Stimulated activated CD4-positive, alpha-beta T cell treated with anti-CD3 and anti-CD28 coated beads, Interleukin-12 subunit alpha, Interleukin-12 subunit beta, amount 100 ng/mL, for 4 hours (primary cell): Measurements from ENCODE around the gene OMD.

ENCODE experiments used
- DNase-seq: peaks from one replicate; pipeline ENCODE4 v3.0.0-alpha.2; 2020

OMD gene

GRCh38 chr9:92408747-92409478 is 15.4 kb downstream of the OMD start:
- no peak for DNase-seq

GRCh38 chr9:92407818-92408217 is 16.5 kb downstream of the OMD start:
- DNase-seq, result no peak

DNA sequence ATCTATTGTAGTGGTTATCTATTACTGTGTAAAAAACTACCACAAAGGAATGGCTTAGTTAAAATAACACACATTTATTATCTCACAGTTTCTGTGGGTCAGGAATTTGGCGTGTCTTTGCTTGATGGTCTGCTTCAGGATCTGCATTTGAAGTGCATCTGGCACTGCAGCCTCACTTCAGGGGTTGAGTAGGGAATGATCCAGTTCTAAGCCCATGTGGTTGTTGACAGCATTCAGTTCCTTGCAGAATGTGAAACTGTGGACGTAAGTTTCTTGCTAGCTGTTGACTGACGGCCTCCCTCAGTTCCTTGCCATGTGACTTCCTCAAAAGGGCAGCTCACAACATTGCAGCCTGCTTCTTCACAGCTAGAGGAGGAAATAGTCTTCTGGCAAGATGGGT is 17.8 kb downstream of the OMD start:
- peak; percentile 1 for DNase-seq

- no peak for DNase-seq
Measured at GRCh38 chr9:92405818-92406217, 18.5 kb downstream of the OMD start.

GRCh38 chr9:92404042-92404836 is 20.0 kb downstream of the OMD start, which contains the start of gene OGN:
OGN (minus strand) TSS chr9:92404578; CDS start chr9:92403407, 1,171 bp downstream.
- no peak for DNase-seq

DNA sequence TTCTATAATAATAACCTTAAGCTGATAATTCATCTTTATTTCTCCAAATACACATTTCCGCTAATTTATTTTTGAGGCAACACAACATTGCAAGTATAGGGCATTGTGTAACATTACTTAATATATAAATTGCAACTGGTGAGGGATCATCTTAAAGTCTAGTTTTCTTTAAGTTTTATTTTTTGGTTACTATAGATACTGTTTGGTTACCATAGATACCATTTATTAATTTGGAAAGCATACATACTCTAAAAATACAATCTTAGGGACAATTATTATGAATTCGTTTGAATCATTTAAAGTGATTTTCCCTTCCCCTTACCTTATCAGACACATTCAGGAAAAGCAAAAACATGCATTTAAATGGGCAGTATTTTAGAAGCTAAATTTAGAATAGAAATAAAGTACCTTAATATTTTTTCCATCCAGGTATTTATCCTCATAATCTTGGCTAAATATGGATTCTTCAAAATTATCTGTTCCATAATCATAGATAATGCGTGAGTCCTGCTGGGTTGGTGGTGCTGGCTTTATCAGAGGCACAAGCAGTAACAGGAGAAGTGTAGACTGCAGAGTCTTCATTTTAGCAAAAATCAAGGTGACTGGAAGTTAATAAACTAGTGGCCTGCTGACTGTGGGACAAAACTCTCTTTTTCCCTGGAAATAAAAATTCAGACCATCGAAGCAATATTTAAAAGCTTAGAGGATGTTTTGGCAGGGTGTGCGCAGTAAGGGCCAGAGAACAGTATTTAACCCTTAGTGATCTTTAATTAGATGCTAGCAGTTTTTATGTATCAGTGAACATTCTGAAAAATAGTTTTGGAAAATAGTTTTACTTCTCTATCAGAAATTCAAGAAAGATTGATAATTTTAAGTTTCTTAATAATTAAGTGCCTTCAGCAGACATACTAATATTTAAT is 21.2 kb downstream of the OMD start:
- no peak for DNase-seq

GRCh38 chr9:92402360-92402759 is 21.9 kb downstream of the OMD start:
- no peak for DNase-seq

- no peak for DNase-seq
Measured at GRCh38 chr9:92397853-92398252, 26.4 kb downstream of the OMD start.

DNA sequence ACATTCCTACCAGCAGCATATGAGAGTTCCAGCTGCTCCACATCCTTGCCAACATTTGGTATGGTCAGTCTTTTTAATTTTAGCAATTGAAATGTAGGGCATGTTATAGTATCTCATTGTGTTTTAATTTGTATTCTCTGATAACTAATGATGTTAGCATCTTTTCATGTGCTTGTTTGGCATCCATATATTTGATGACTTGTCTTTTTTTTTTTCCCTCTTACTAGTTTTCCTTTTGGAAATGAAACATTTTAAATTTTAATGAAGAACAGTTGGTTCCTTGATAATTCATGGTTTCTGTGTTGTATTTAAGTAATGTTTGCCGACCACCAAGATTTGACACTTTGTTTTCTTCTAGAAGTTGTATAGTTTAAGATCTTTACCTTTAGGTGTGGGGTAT is 28.7 kb downstream of the OMD start:
- no peak for DNase-seq

DNA sequence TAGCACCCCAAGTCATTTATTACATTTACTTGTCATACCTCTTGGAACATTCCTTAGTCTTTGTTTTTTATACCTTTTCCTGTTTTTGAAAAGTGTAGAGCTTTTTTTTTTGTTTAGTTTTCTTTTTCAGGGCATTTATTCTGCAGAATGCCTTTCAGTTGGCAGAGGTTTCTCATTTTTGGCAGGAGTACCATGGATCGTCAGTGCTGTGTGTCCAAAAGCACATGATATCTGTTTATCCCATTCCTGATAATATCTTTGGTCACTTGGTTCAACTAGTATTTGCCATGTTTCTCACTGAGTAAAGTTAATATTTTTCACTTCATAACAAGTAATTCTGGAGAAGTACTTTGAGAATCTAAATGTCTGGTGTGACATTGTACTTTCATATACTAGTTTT is 30.6 kb downstream of the OMD start:
- no peak for DNase-seq

- no peak for DNase-seq
Measured at GRCh38 chr9:92392690-92393089, 31.6 kb downstream of the OMD start.

- DNase-seq, result no peak
Measured at GRCh38 chr9:92385953-92386352, 38.3 kb downstream of the OMD start.

GRCh38 chr9:92385477-92385876 is 38.8 kb downstream of the OMD start:
- DNase-seq, result no peak

GRCh38 chr9:92385001-92385400 is 39.3 kb downstream of the OMD start:
- no peak for DNase-seq

DNA sequence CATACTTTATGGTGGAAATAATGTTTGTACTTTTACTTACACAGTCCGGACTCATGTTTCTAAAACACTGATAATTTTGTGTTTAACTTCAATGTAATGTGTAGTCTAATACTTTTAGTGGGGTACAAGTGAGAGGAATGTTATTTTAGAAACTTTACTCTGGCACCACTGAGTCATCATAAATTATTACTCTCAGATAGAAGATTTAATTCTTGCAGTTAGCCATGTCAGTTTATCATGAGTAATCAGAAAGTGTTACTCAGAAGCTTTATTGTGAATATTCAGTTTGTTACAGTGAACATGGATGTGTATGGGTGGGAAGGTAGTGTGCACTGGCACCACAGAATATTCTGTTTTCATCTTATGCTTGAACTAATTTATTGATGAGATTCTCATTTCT is 39.9 kb downstream of the OMD start:
- no peak for DNase-seq

DNA sequence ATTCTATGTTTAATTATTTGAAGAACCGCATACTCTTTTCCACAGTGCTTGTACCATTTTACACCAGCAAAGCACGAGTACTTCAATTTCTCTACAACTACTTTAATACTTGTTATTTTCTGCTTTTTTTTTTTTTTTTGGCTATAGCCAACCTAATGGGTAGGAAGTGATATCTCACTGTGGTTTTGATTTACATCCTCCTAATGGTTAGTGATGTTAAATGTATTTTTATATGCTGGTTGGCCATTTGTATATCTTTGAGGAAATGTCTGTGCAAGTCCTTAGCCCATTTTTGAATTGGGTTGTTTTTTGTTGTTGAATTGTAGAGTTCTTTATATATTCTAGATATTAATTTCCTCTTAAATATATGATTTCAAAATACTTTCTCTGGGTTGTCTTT is 42.5 kb downstream of the OMD start:
- DNase-seq, result no peak

DNA sequence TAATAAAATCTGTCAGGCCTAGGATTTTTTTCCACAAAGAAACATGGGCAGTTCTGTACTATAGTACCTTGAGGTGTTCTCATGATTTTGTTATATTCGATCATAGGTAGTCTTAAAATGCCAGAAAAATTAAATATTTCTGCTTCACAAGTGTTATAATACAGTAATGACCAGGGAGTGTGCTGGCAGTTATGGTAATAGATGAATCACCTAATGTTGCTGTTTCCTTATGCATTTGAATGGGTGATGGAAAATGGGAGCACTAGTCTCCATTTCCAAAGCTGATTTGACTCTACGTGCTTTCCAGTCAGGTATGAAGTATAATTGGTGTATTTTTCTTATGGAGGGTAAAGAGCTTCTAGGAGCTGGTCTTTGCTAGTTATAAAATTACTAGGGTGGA is 43.7 kb downstream of the OMD start:
- no peak for DNase-seq

- DNase-seq, result no peak
Measured at GRCh38 chr9:92378865-92379560, 45.3 kb downstream of the OMD start.

GRCh38 chr9:92377876-92378275 is 46.4 kb downstream of the OMD start:
- no peak for DNase-seq

GRCh38 chr9:92373167-92373566 is 51.1 kb downstream of the OMD start:
- no peak for DNase-seq

GRCh38 chr9:92369075-92369474 is 55.2 kb downstream of the OMD start:
- no peak for DNase-seq
